C4-2B (cell line): Measurements from ENCODE around the gene WNT2B.

Source experiments
- CTCF ChIP-seq: fragments of 450-650 bp; conservative IDR thresholded peaks from 2 replicates; pipeline ENCODE4 v1.5.1; 2017; ENCODE audit warnings: mild to moderate bottlenecking
- ZFX ChIP-seq: fragments of 450-650 bp; IDR thresholded peaks from 2 replicates; pipeline ENCODE4 v1.6.1; 2017

- TF ChIP-seq CTCF (no peak), ZFX (no peak)
These were observed 31.5 kb downstream of the WNT2B start for GRCh38 chr1:112540226-112540794.
